Measurements from ENCODE around the gene MAD2L2. TPM values are rescaled to one million over a fixed set of nuclear protein-coding genes. Genes with fewer than 3 reads are reported as not detected.
A peak's percentile ranks its signal among the peaks of the same experiment; 100 is the strongest.

Gene MAD2L2
- total and polyA plus RNA-seq, 9 of the 15 experiments (the other 6 are each of a cell fraction or from before 2014, with no cell fraction given): 12.4 to 286 (median 143) TPM

DNA sequence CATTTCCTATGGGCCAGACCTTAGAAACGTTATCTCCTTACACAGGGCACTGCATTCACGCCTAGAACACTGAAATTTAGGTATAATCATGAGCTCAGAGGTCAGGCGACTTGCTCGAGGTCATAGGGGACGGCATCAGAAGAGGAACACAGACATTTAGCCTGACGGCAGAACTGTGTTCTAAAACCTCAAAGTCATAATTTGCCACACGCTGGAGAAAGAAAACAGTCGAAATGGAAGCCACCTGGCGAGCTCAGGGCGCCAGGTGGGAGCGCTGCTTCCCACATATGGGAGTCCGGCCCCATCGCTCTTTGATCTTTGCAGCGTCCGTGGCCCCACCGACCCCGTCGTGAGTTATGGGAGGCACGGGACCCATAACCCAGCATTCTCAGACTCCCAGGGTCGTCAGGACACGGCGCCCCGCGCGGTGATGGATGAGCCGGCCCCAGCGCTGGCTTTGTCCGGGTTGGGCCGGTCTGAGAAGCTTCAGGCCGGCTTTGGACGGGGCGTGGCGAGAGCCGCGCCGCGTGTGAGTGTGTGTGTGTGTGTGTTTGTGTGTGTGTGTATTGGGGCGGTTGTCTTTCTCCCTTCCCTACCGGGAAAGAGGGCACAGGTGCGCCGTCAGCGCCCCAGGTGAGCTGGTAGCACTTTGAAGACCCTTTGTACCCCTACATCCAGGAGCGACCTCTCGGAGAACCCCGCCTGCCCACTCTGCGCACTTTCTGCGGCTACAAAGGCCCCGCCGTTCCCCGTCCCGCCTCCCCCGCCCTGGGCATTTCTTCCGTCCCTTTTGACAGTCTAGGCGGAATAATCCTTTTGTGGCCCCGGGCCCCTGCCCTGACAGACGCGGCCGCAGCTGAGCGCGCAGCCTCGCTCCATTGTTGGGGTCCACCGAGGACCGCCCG lies 9.7 kb upstream of the MAD2L2 start (continued):
- TF ChIP-seq, protein P1, sequence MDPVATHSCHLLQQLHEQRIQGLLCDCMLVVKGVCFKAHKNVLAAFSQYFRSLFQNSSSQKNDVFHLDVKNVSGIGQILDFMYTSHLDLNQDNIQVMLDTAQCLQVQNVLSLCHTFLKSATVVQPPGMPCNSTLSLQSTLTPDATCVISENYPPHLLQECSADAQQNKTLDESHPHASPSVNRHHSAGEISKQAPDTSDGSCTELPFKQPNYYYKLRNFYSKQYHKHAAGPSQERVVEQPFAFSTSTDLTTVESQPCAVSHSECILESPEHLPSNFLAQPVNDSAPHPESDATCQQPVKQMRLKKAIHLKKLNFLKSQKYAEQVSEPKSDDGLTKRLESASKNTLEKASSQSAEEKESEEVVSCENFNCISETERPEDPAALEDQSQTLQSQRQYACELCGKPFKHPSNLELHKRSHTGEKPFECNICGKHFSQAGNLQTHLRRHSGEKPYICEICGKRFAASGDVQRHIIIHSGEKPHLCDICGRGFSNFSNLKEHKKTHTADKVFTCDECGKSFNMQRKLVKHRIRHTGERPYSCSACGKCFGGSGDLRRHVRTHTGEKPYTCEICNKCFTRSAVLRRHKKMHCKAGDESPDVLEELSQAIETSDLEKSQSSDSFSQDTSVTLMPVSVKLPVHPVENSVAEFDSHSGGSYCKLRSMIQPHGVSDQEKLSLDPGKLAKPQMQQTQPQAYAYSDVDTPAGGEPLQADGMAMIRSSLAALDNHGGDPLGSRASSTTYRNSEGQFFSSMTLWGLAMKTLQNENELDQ (CRISPR knock-in tag; IDR thresholded peaks at IDR 0.05; ENCODE audit: borderline replicate concordance): no peak
- no peak for TF ChIP-seq CHD2 (IDR thresholded peaks at IDR 0.05; ENCODE audit: low read depth, low read length)
- TF ChIP-seq TCFL5 (CRISPR knock-in tag; conservative IDR thresholded peaks at IDR 0.05): no peak
- no peak for TF ChIP-seq WHSC1 (IDR thresholded peaks at IDR 0.05; ENCODE audit: low read length)
- TF ChIP-seq SPI1 (IDR thresholded peaks at IDR 0.05; ENCODE audit: borderline replicate concordance, low read depth, low read length): peak; percentile 36; the same call in 1 of the 2 replicates
- peak; percentile 83 for TF ChIP-seq ESRRA (IDR thresholded peaks at IDR 0.05; ENCODE audit: borderline replicate concordance, low read depth)
- no peak for TF ChIP-seq CAMTA2 (CRISPR knock-in tag; conservative IDR thresholded peaks at IDR 0.05)
- TF ChIP-seq DIDO1 (tag; IDR thresholded peaks at IDR 0.05; ENCODE audit: low read depth): no peak
- TF ChIP-seq CEBPG (CRISPR knock-in tag; IDR thresholded peaks at IDR 0.05): 0 out of 2 replicates have a peak, but pooled peaks have one; percentile 12
- TF ChIP-seq CEBPG (tag; conservative IDR thresholded peaks at IDR 0.05 in 1 of 2, IDR thresholded peaks at IDR 0.05 in 1 of 2): no peak
- no peak for TF ChIP-seq ZNF766 (CRISPR knock-in tag; conservative IDR thresholded peaks at IDR 0.05)
- TF ChIP-seq, protein P2, sequence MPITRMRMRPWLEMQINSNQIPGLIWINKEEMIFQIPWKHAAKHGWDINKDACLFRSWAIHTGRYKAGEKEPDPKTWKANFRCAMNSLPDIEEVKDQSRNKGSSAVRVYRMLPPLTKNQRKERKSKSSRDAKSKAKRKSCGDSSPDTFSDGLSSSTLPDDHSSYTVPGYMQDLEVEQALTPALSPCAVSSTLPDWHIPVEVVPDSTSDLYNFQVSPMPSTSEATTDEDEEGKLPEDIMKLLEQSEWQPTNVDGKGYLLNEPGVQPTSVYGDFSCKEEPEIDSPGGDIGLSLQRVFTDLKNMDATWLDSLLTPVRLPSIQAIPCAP (CRISPR knock-in tag; IDR thresholded peaks at IDR 0.05; ENCODE audit: borderline replicate concordance): no peak
- peak; percentile 35; the same call in 1 of the 2 replicates for TF ChIP-seq BHLHE40 (IDR thresholded peaks at IDR 0.05; ENCODE audit: low read length)
- TF ChIP-seq ZNF217 (CRISPR knock-in tag; IDR thresholded peaks at IDR 0.05): no peak
- TF ChIP-seq, protein P3, sequence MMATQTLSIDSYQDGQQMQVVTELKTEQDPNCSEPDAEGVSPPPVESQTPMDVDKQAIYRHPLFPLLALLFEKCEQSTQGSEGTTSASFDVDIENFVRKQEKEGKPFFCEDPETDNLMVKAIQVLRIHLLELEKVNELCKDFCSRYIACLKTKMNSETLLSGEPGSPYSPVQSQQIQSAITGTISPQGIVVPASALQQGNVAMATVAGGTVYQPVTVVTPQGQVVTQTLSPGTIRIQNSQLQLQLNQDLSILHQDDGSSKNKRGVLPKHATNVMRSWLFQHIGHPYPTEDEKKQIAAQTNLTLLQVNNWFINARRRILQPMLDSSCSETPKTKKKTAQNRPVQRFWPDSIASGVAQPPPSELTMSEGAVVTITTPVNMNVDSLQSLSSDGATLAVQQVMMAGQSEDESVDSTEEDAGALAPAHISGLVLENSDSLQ (IDR thresholded peaks at IDR 0.05): peak; percentile 7; the same call in 1 of the 2 replicates
- TF ChIP-seq ZNF830 (CRISPR knock-in tag; IDR thresholded peaks at IDR 0.05): no peak
- TF ChIP-seq, protein P4, sequence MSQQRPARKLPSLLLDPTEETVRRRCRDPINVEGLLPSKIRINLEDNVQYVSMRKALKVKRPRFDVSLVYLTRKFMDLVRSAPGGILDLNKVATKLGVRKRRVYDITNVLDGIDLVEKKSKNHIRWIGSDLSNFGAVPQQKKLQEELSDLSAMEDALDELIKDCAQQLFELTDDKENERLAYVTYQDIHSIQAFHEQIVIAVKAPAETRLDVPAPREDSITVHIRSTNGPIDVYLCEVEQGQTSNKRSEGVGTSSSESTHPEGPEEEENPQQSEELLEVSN (IDR thresholded peaks at IDR 0.05; ENCODE audit: borderline replicate concordance in 1 of 2, extremely low read depth in 1 of 2, insufficient read depth in 1 of 2, insufficient read length in 1 of 2, low read depth in 1 of 2, low read length in 1 of 2, poor library complexity in 1 of 2, severe bottlenecking in 1 of 2): no peak
- no peak for TF ChIP-seq ZNF239 (CRISPR knock-in tag; IDR thresholded peaks at IDR 0.05)
- 0 out of 2 replicates have a peak, but pooled peaks have one; percentile 14 for TF ChIP-seq GATA2 (CRISPR knock-in tag; IDR thresholded peaks at IDR 0.05)
- TF ChIP-seq, protein P5, sequence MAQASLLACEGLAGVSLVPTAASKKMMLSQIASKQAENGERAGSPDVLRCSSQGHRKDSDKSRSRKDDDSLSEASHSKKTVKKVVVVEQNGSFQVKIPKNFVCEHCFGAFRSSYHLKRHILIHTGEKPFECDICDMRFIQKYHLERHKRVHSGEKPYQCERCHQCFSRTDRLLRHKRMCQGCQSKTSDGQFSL (CRISPR knock-in tag; IDR thresholded peaks at IDR 0.05): no peak
- TF ChIP-seq, protein P5 (tag; IDR thresholded peaks at IDR 0.05): no peak
